ENCODE results near the gene TAAR2.
"Not testable (repeated sequence)": the region's sequence is repeated elsewhere in the genome, so short reads cannot be mapped to it uniquely, and the experiment has no call there.

The TAAR2 gene

GRCh38 chr6:132612449-132613108, 11.5 kb downstream of the TAAR2 start:
- no peak for DNase-seq

- DNase-seq, result no peak
These were observed 12.5 kb downstream of the TAAR2 start for GRCh38 chr6:132611616-132612015.

GRCh38 chr6:132607544-132608233, 16.4 kb downstream of the TAAR2 start:
- DNase-seq, result no peak

- DNase-seq, result no peak
These were observed 19.4 kb downstream of the TAAR2 start for GRCh38 chr6:132604635-132605152.

GRCh38 chr6:132600900-132601299, 23.2 kb downstream of the TAAR2 start:
- DNase-seq, result not testable (repeated sequence)

- DNase-seq, result no peak
These were observed 25.6 kb downstream of the TAAR2 start for GRCh38 chr6:132598473-132598872.

GRCh38 chr6:132596201-132596600, 27.9 kb downstream of the TAAR2 start:
- DNase-seq, result no peak

- DNase-seq, result no peak
These were observed 31.2 kb downstream of the TAAR2 start for GRCh38 chr6:132592855-132593254.

GRCh38 chr6:132590362-132590761, 33.7 kb downstream of the TAAR2 start:
- no peak for DNase-seq

- DNase-seq, result no peak
These were observed 34.6 kb downstream of the TAAR2 start, which contains the start of gene TAAR5 for GRCh38 chr6:132589454-132589853. Gene TAAR5, minus strand, starts transcription at chr6:132589741. Its CDS starts 55 bp downstream, at chr6:132589686.

- DNase-seq, result no peak
These were observed 36.7 kb downstream of the TAAR2 start for GRCh38 chr6:132587424-132587823.

- no peak for DNase-seq
These were observed 39.4 kb downstream of the TAAR2 start for GRCh38 chr6:132584698-132585097.

GRCh38 chr6:132571774-132572173, 52.3 kb downstream of the TAAR2 start:
- DNase-seq, result no peak

- no peak for DNase-seq
These were observed 53.8 kb downstream of the TAAR2 start, which contains the start of gene TAAR6 for GRCh38 chr6:132570221-132570777. Gene TAAR6, plus strand, starts transcription at chr6:132570322. Its CDS starts 0 bp downstream, at chr6:132570322.

GRCh38 chr6:132569170-132569569, 54.9 kb downstream of the TAAR2 start:
- no peak for DNase-seq

- DNase-seq, result no peak
These were observed 55.5 kb downstream of the TAAR2 start for GRCh38 chr6:132568611-132569010.

- no peak for DNase-seq
These were observed 56.5 kb downstream of the TAAR2 start for GRCh38 chr6:132567566-132567965.

Data from GOT3 (cell line).